Erythroblast (primary cell): ENCODE measurements around the gene DCD.

Source experiments
- GATA1 ChIP-seq: IDR thresholded peaks from 2 replicates; pipeline ENCODE4 v1.6.1; 2011; ENCODE audit warnings: low read depth, mild to moderate bottlenecking, control low read depth, low read length, moderate library complexity
- POLR2A ChIP-seq: IDR thresholded peaks from 2 replicates; pipeline ENCODE4 v1.6.1; 2011; ENCODE audit warnings: mild to moderate bottlenecking, low read length

- TF ChIP-seq POLR2A (no peak), GATA1 (no peak)
These were observed 36.8 kb upstream of the DCD start for GRCh38 chr12:54684636-54685630.
